HepG2 (cell line): ENCODE measurements around the gene MAN1B1. TPM values are rescaled to one million over a fixed set of nuclear protein-coding genes. Genes with fewer than 3 reads are reported as not detected.
A peak's percentile ranks its signal among the peaks of the same experiment; 100 is the strongest.

Source experiments
- EP300 ChIP-seq, 3 experiments: sonication (generic) in 1 of 3; formaldehyde crosslinking in 1 of 3; IDR thresholded peaks; 2 replicates each; pipeline versions ENCODE4 v1.5.1 to v1.6.1; 2011 to 2020; ENCODE audit warnings: low read depth in 2 of 3, low read length in 2 of 3, borderline replicate concordance in 1 of 3, improper control_type of control experiment in 1 of 3, mild to moderate bottlenecking in 1 of 3, missing genetic modification reagents in 1 of 3, moderate library complexity in 1 of 3
- ESRRA ChIP-seq: sonication (generic); formaldehyde crosslinking; IDR thresholded peaks from 2 replicates; pipeline ENCODE4 v1.5.1; 2020; ENCODE audit warnings: mild to moderate bottlenecking, low read depth, missing genetic modification reagents
- ISX ChIP-seq: sonication (generic); formaldehyde crosslinking; conservative IDR thresholded peaks from 2 replicates; pipeline ENCODE4 v1.5.0; 2020; ENCODE audit warnings: missing genetic modification reagents
- JUND ChIP-seq: sonication (generic); formaldehyde crosslinking; IDR thresholded peaks from 2 replicates; pipeline ENCODE4 v1.8.0; 2022; ENCODE audit warnings: mild to moderate bottlenecking, missing genetic modification reagents
- SKI ChIP-seq: fragments of 450-650 bp; IDR thresholded peaks from one replicate; pipeline ENCODE4 v1.6.1; 2018; ENCODE audit warnings: mild to moderate bottlenecking; ENCODE audit not compliant: partially characterized antibody
- ZFYVE20 ChIP-seq: sonication (generic); formaldehyde crosslinking; IDR thresholded peaks from 2 replicates; pipeline ENCODE4 v1.8.0; 2023; ENCODE audit warnings: low read depth, mild to moderate bottlenecking, moderate library complexity, missing genetic modification reagents, borderline replicate concordance
- ZNF446 ChIP-seq: sonication (generic); formaldehyde crosslinking; IDR thresholded peaks from 2 replicates; pipeline ENCODE4 v1.5.0; 2020; ENCODE audit warnings: mild to moderate bottlenecking, missing genetic modification reagents
- ZNF619 ChIP-seq: sonication (generic); formaldehyde crosslinking; IDR thresholded peaks from 2 replicates; pipeline ENCODE4 v1.4.0; 2020; ENCODE audit warnings: mild to moderate bottlenecking, missing genetic modification reagents
- polyA plus RNA-seq, 8 experiments: library from polyadenylated mRNA; depleted of rRNA in 3 of 8; stranded (reverse) in 7 of 8; unstranded in 1 of 8; fragments of >200 nt; fragmentation: Illumina TruSeq in 4 of 8; extraction: Trizol in 4 of 8; gene quantifications; 2 replicates each; pipeline versions ENCODE4 v1.2.1 to v1.2.3, GENCODE V29; 2011 to 2016; ENCODE audit warnings: low read depth in 4 of 8, missing spikeins in 1 of 8, mixed read lengths in 1 of 8; ENCODE audit not compliant: insufficient read depth in 1 of 8
- total RNA-seq, 5 experiments: library from RNA; depleted of rRNA; stranded (reverse); fragments of >200 nt; fragmentation: Illumina TruSeq; extraction: Trizol; gene quantifications; 2 replicates each; pipeline ENCODE4 v1.2.3, GENCODE V29; 2016; ENCODE audit warnings: low read depth in 1 of 5
- TF ChIP-seq, protein P1 (sequence below), 2 experiments: fragments of 450-650 bp in 1 of 2; sonication (generic) in 1 of 2; formaldehyde crosslinking in 1 of 2; IDR thresholded peaks; 2 replicates each; pipeline versions ENCODE4 v1.6.1 to v1.8.0; 2016 to 2022; ENCODE audit warnings: antibody characterized with exemption in 1 of 2, mild to moderate bottlenecking in 1 of 2, missing genetic modification reagents in 1 of 2
- TF ChIP-seq, protein P2 (sequence below): sonication (generic); formaldehyde crosslinking; IDR thresholded peaks from 2 replicates; pipeline ENCODE4 v1.4.0; 2020; ENCODE audit warnings: missing genetic modification reagents

Gene MAN1B1
- total and polyA plus RNA-seq, 2 of the 13 experiments (the other 11 are each of a cell fraction or from before 2014, with no cell fraction given) = 48.9 to 59.5 TPM

DNA sequence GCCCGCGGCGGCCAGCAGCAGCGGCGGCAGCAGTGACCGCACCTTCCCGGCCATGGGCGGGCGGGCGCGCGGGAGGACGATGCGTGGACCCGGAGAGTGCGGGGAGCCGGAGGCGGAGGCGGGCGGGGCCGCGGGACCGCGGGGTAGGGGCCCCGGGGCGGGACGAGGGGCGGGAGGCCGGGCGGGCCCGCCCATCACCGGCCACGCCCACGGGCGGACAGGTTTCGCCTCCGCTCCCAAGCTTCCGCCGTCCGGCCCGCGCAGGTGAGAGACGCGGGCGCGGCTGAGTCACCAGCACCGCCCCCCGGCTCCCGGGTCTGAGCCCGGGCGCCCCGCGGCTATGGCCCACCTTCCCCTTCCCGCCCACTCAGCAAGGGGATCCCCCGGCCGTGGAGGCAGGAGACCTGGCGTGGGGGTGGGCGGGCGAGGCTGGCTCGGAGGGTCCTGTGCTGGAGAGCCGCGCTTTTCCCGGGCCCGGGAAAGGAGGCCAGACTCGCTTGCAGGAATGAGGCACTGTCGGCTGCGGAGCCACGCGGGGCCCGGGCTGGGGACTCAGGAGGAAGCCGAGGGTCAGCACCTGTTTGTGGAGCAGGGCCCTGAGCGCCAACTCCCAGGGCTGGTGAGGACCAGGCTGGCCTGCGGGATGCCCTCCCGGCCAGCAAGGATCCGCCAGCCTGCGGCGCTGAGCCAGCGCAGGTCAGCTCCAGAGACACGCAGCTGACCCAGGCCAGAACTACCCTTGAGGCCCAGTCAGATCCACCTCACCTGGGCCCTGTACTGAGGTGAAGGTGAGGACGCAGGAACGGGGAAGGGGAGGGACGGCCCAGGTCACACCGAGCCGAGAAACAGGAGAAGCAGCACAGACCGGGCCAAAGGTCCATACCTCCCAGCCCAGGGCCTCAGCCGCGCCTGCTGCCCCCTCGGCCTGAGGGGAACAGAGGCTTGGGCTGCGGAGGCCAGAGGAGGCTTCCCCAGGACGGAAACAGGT lies 32.5 kb upstream of the MAN1B1 start, which contains the start of gene ENTPD2 (continued):
- TF ChIP-seq, protein P1, sequence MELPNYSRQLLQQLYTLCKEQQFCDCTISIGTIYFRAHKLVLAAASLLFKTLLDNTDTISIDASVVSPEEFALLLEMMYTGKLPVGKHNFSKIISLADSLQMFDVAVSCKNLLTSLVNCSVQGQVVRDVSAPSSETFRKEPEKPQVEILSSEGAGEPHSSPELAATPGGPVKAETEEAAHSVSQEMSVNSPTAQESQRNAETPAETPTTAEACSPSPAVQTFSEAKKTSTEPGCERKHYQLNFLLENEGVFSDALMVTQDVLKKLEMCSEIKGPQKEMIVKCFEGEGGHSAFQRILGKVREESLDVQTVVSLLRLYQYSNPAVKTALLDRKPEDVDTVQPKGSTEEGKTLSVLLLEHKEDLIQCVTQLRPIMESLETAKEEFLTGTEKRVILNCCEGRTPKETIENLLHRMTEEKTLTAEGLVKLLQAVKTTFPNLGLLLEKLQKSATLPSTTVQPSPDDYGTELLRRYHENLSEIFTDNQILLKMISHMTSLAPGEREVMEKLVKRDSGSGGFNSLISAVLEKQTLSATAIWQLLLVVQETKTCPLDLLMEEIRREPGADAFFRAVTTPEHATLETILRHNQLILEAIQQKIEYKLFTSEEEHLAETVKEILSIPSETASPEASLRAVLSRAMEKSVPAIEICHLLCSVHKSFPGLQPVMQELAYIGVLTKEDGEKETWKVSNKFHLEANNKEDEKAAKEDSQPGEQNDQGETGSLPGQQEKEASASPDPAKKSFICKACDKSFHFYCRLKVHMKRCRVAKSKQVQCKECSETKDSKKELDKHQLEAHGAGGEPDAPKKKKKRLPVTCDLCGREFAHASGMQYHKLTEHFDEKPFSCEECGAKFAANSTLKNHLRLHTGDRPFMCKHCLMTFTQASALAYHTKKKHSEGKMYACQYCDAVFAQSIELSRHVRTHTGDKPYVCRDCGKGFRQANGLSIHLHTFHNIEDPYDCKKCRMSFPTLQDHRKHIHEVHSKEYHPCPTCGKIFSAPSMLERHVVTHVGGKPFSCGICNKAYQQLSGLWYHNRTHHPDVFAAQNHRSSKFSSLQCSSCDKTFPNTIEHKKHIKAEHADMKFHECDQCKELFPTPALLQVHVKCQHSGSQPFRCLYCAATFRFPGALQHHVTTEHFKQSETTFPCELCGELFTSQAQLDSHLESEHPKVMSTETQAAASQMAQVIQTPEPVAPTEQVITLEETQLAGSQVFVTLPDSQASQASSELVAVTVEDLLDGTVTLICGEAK (IDR thresholded peaks at IDR 0.05) = no peak
- TF ChIP-seq, protein P1 (CRISPR knock-in tag; IDR thresholded peaks at IDR 0.05) = no peak; the same call in 1 of the 2 replicates
- TF ChIP-seq, protein P2, sequence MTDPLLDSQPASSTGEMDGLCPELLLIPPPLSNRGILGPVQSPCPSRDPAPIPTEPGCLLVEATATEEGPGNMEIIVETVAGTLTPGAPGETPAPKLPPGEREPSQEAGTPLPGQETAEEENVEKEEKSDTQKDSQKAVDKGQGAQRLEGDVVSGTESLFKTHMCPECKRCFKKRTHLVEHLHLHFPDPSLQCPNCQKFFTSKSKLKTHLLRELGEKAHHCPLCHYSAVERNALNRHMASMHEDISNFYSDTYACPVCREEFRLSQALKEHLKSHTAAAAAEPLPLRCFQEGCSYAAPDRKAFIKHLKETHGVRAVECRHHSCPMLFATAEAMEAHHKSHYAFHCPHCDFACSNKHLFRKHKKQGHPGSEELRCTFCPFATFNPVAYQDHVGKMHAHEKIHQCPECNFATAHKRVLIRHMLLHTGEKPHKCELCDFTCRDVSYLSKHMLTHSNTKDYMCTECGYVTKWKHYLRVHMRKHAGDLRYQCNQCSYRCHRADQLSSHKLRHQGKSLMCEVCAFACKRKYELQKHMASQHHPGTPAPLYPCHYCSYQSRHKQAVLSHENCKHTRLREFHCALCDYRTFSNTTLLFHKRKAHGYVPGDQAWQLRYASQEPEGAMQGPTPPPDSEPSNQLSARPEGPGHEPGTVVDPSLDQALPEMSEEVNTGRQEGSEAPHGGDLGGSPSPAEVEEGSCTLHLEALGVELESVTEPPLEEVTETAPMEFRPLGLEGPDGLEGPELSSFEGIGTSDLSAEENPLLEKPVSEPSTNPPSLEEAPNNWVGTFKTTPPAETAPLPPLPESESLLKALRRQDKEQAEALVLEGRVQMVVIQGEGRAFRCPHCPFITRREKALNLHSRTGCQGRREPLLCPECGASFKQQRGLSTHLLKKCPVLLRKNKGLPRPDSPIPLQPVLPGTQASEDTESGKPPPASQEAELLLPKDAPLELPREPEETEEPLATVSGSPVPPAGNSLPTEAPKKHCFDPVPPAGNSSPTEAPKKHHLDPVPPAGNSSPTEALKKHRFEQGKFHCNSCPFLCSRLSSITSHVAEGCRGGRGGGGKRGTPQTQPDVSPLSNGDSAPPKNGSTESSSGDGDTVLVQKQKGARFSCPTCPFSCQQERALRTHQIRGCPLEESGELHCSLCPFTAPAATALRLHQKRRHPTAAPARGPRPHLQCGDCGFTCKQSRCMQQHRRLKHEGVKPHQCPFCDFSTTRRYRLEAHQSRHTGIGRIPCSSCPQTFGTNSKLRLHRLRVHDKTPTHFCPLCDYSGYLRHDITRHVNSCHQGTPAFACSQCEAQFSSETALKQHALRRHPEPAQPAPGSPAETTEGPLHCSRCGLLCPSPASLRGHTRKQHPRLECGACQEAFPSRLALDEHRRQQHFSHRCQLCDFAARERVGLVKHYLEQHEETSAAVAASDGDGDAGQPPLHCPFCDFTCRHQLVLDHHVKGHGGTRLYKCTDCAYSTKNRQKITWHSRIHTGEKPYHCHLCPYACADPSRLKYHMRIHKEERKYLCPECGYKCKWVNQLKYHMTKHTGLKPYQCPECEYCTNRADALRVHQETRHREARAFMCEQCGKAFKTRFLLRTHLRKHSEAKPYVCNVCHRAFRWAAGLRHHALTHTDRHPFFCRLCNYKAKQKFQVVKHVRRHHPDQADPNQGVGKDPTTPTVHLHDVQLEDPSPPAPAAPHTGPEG = 0 out of 2 replicates have a peak, but pooled peaks have one; percentile 48
- TF ChIP-seq ZNF619 (no peak; the same call in 1 of the 2 replicates), ZNF446 (peak; percentile 32; the same call in 1 of the 2 replicates), EP300 (IDR thresholded peaks at IDR 0.05; ENCODE audit: low read depth in 2 of 2, low read length in 2 of 2) (no peak), EP300 (CRISPR knock-in tag; IDR thresholded peaks at IDR 0.05; ENCODE audit: borderline replicate concordance) (no peak), ESRRA (CRISPR knock-in tag) (no peak), ISX (CRISPR knock-in tag) (no peak), SKI (no peak), JUND (CRISPR knock-in tag) (peak; percentile 7; the same call in 1 of the 2 replicates), ZFYVE20 (CRISPR knock-in tag) (peak; percentile 76; the same call in 1 of the 2 replicates)
